DOHH2 (cell line): ENCODE data around the gene ADAM30.

ENCODE experiments used
- CTCF ChIP-seq: fragments of 200-600 bp; sonication (generic); IDR thresholded peaks from one replicate; pipeline ENCODE4 v1.5.1; 2014; ENCODE audit warnings: antibody characterized with exemption, mild to moderate bottlenecking, low read depth, low read length; ENCODE audit not compliant: poor library complexity, severe bottlenecking
- EZH2phosphoT487 ChIP-seq: fragments of 200-600 bp; sonication (generic); IDR thresholded peaks from 2 replicates; pipeline ENCODE4 v1.6.1; 2017; ENCODE audit warnings: borderline replicate concordance, mild to moderate bottlenecking, antibody characterized with exemption, low read length, moderate library complexity, mixed read lengths

GRCh38 chr1:119943216-119943615 lies 46.9 kb upstream of the ADAM30 start:
- TF ChIP-seq CTCF: no peak
- TF ChIP-seq EZH2phosphoT487: no peak
